GM23248 (cell line): ENCODE results near the gene CDC42EP3. TPM values are rescaled to one million over a fixed set of nuclear protein-coding genes. Genes with fewer than 3 reads are reported as not detected.

Experiments used
- DNase-seq: peaks from one replicate; pipeline ENCODE4 v3.0.0-alpha.2; 2015
- H2AFZ ChIP-seq: fragments of 200-600 bp; sonication (generic); 2 replicates; pipeline ENCODE4 v1.6.1; 2016; ENCODE audit warnings: antibody characterized with exemption
- H3F3A ChIP-seq: fragments of 200-600 bp; sonication (generic); 2 replicates; pipeline ENCODE4 v1.6.1; 2016; ENCODE audit warnings: mild to moderate bottlenecking, antibody characterized with exemption, mixed run types; ENCODE audit not compliant: insufficient read depth
- H3K27ac ChIP-seq: fragments of 200-600 bp; sonication (generic); 2 replicates; pipeline ENCODE4 v1.5.1; 2016; ENCODE audit warnings: mild to moderate bottlenecking
- H3K27me3 ChIP-seq: fragments of 200-600 bp; sonication (generic); replicated peaks from 2 replicates; pipeline ENCODE4 v1.6.1; 2016; ENCODE audit warnings: mild to moderate bottlenecking; ENCODE audit not compliant: insufficient read depth
- H3K36me3 ChIP-seq: fragments of 200-600 bp; sonication (generic); 2 replicates; pipeline ENCODE4 v1.6.1; 2016; ENCODE audit warnings: low read depth, mild to moderate bottlenecking
- H3K4me1 ChIP-seq: fragments of 200-600 bp; sonication (generic); 2 replicates; pipeline ENCODE4 v1.6.1; 2016; ENCODE audit warnings: mild to moderate bottlenecking; ENCODE audit not compliant: insufficient read depth
- H3K4me2 ChIP-seq: fragments of 200-600 bp; sonication (generic); one replicate; pipeline ENCODE4 v1.6.1; 2016; ENCODE audit warnings: mild to moderate bottlenecking; ENCODE audit not compliant: unreplicated experiment
- H3K4me3 ChIP-seq: fragments of 200-600 bp; sonication (generic); 2 replicates; pipeline ENCODE4 v1.5.1; 2016; ENCODE audit warnings: mild to moderate bottlenecking
- H3K79me2 ChIP-seq: fragments of 200-600 bp; sonication (generic); 2 replicates; pipeline ENCODE4 v1.6.1; 2016; ENCODE audit warnings: mild to moderate bottlenecking; ENCODE audit not compliant: insufficient read depth
- H3K9ac ChIP-seq: fragments of 200-600 bp; sonication (generic); 2 replicates; pipeline ENCODE4 v1.6.1; 2016; ENCODE audit warnings: mild to moderate bottlenecking
- H3K9me2 ChIP-seq: fragments of 200-600 bp; sonication (generic); 2 replicates; pipeline ENCODE4 v1.6.1; 2016; ENCODE audit warnings: mixed run types, mild to moderate bottlenecking, moderate library complexity; ENCODE audit not compliant: insufficient read depth
- H3K9me3 ChIP-seq: fragments of 200-600 bp; sonication (generic); one replicate; pipeline ENCODE4 v1.6.1; 2017; ENCODE audit warnings: low read depth
- H4K20me1 ChIP-seq: fragments of 200-600 bp; sonication (generic); 2 replicates; pipeline ENCODE4 v1.6.0; 2016; ENCODE audit not compliant: insufficient read depth
- EZH2 ChIP-seq: fragments of 200-600 bp; sonication (generic); IDR thresholded peaks from 2 replicates; pipeline ENCODE4 v1.6.1; 2018; ENCODE audit warnings: antibody characterized with exemption, mild to moderate bottlenecking; ENCODE audit not compliant: insufficient read depth, poor library complexity, severe bottlenecking
- EZH2phosphoT487 ChIP-seq: fragments of 200-600 bp; sonication (generic); IDR thresholded peaks from 2 replicates; pipeline ENCODE4 v1.6.1; 2018; ENCODE audit warnings: antibody characterized with exemption, moderate library complexity, mild to moderate bottlenecking, low read depth; ENCODE audit not compliant: insufficient read depth
- WGBS, 2 experiments: methylation state at CpG; one replicate each; pipeline ENCODE4 v1.1.6; 2015 to 2017; ENCODE audit warnings: low lambda C conversion rate in 2 of 2, low coverage in 1 of 2; ENCODE audit errors: missing lambda C conversion rate in 2 of 2; 5-methylcytosine and 5-hydroxymethylcytosine counted together
- in situ Hi-C: fragments of 300-500 bp; cut with MboI; formaldehyde crosslinking; loops from 2 replicates; pipeline ENCODE4 v1.15.0; 2020
- polyA plus RNA-seq: library from polyadenylated mRNA; unstranded; fragments of >200 nt; fragmentation: Nextera tagmentation; extraction: Ambion mirVana; gene quantifications from 2 replicates; pipeline ENCODE4 v1.2.1, GENCODE V29; 2016
- total RNA-seq: library from RNA; depleted of rRNA; stranded (reverse); fragments of >200 nt; shearing (Covaris generic); gene quantifications from 2 replicates; pipeline ENCODE4 v1.2.3, GENCODE V29; 2014

The CDC42EP3 gene
- total and polyA plus RNA-seq, 2 experiments from 2014 or later: 166 to 295 TPM

DNA sequence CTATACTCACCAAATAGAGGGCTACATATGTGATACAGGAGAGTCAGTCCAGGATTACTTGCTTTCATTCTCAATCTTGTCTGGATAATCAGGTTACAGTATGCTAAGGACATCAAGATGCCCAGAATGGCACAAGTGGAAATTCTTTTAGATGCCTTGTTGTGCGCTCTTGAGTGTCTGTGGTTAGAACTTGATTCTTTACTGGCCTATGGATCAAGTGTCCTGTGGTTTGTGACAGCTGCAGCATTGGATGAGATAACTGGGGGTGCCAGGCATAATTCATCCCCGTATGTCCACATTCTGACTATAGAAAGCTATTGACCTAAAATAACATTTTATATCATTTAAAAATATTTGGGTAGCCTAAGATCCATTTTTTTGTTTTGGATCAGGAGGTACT, 40.1 kb downstream of the CDC42EP3 start:
- no peak overlapping the region for H3K4me3 ChIP-seq
- WGBS, 2 experiments: 100% methylated on average over 2 of the region's 2 CpGs

DNA sequence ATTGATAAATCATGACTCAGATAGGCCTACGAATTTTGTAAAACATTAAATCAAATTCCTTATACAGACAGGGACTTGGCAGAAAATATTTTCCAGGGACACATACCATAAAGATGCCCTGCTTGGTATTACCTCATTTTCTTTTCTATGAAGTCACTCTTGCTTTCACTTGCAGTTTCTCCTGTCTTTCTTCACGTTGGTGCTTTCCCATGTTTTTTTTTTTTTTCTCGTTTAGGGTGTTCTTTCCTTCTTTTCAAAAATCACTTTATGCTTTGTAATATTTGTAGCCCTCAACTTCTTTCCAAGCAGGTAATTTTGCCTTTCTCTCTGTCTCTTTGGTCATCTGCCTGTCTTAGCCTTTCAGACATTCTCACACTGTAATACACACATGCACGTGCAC, 40.7 kb downstream of the CDC42EP3 start:
- Histone ChIP-seq H3K9ac (no peak overlapping the region), H3F3A (peaks cover 45% of the 10 kb centered on the region), H3K79me2 (no peaks in the 10 kb centered on the region), H3K9me2 (no peaks in the 10 kb centered on the region), H2AFZ (no peak overlapping the region), H3K4me2 (no peak overlapping the region), H3K4me1 (peaks cover 67% of the 10 kb centered on the region), H3K27me3 (no peaks in the 10 kb centered on the region), H3K4me3 (no peak overlapping the region), H3K9me3 (no peaks in the 10 kb centered on the region), H3K36me3 (no peaks in the 10 kb centered on the region), H3K27ac (peak overlapping the region; percentile 56), H4K20me1 (no peaks in the 10 kb centered on the region)
- no peak for DNase-seq
- WGBS, 2 experiments: 59 to 64% methylated on average over 4 of the region's 4 CpGs
- TF ChIP-seq EZH2phosphoT487: no peak
- no peak for TF ChIP-seq EZH2
- in situ Hi-C loops: no loop called here

More for the DNA sequence above, 40.1 kb downstream of the CDC42EP3 start:
- H2AFZ ChIP-seq: no peak overlapping the region
- no peaks in the 10 kb centered on the region for H4K20me1 ChIP-seq
- no peak overlapping the region for H3K27ac ChIP-seq
- H3K9ac ChIP-seq: no peak overlapping the region
- H3K79me2 ChIP-seq: no peaks in the 10 kb centered on the region
- H3K9me2 ChIP-seq: no peaks in the 10 kb centered on the region
- no peaks in the 10 kb centered on the region for H3K36me3 ChIP-seq
- peaks cover 45% of the 10 kb centered on the region for H3F3A ChIP-seq
- H3K4me1 ChIP-seq: peaks cover 67% of the 10 kb centered on the region
- H3K9me3 ChIP-seq: no peaks in the 10 kb centered on the region
- H3K4me2 ChIP-seq: no peak overlapping the region
- no peaks in the 10 kb centered on the region for H3K27me3 ChIP-seq
- no peak for DNase-seq
- TF ChIP-seq EZH2phosphoT487 (no peak), EZH2 (no peak)
- in situ Hi-C loops: no loop called here

DNA sequence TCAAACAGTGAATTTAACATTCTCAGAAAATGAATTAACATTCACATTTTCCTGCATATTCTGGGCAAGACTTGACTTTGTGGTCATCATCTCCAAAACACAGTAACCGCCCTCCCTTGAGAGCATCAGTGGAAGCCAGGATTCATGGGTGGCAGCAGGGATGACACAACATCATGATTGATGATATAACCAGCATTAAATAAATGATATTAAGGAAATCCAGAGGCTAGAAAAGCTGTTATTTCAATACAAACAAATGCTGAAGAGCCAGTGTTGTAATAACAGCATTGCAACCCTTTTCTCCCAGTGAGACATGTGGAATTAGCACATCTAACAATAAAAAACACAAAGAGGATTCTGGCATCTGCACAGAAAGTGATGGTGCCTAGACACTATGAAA, 41.1 kb downstream of the CDC42EP3 start:
- DNase-seq: peak; percentile 64
- Histone ChIP-seq H2AFZ (no peak overlapping the region), H3F3A (peaks cover 48% of the 10 kb centered on the region), H3K27ac (peak overlapping the region; percentile 56), H3K79me2 (no peaks in the 10 kb centered on the region), H3K36me3 (no peaks in the 10 kb centered on the region), H3K27me3 (no peaks in the 10 kb centered on the region), H3K4me3 (no peak overlapping the region), H3K4me2 (no peak overlapping the region), H3K9me3 (no peaks in the 10 kb centered on the region), H3K9me2 (no peaks in the 10 kb centered on the region), H3K9ac (no peak overlapping the region), H4K20me1 (no peaks in the 10 kb centered on the region), H3K4me1 (peaks cover 69% of the 10 kb centered on the region)
- no peak for TF ChIP-seq EZH2phosphoT487
- TF ChIP-seq EZH2: no peak
- in situ Hi-C loops: no loop called here
- WGBS, 2 experiments: 72 to 90% methylated on average over 1 of the region's 1 CpG

DNA sequence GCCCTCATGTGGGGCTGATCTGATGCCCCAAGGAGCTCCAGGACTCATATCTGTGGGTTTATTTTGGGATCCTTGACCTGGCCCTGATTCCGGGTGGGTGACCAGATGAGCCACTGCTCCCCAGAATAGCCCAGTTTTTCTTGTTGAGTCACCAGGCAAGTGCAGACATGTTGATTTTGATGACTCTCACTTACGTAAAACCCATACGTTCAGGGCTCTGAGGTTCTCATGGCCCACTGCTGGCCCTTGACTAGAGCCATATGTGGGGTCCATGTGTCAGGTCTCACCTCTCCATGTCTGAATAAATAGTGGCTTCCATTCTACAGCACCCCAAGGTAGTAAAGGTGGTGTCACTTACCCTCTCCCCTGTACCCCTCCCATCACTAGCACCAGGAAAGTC, 41.9 kb downstream of the CDC42EP3 start:
- H3K9me3 ChIP-seq: no peaks in the 10 kb centered on the region
- peaks cover 48% of the 10 kb centered on the region for H3F3A ChIP-seq
- no peaks in the 10 kb centered on the region for H3K9me2 ChIP-seq
- DNase-seq: peak; percentile 74
- no peak overlapping the region for H2AFZ ChIP-seq
- peak overlapping the region; percentile 25; the same call in 1 of the 2 replicates for H3K9ac ChIP-seq
- in situ Hi-C loops: no loop called here
- H3K36me3 ChIP-seq: no peaks in the 10 kb centered on the region
- H3K79me2 ChIP-seq: no peaks in the 10 kb centered on the region
- no peak overlapping the region for H3K4me3 ChIP-seq
- H3K4me1 ChIP-seq: peaks cover 70% of the 10 kb centered on the region
- H3K27me3 ChIP-seq: no peaks in the 10 kb centered on the region
- no peak overlapping the region for H3K4me2 ChIP-seq
- peak overlapping the region; percentile 56 for H3K27ac ChIP-seq
- 21 to 24% methylated on average over 3 of the region's 3 CpGs for WGBS, 2 experiments
- no peaks in the 10 kb centered on the region for H4K20me1 ChIP-seq
- no peak for TF ChIP-seq EZH2phosphoT487
- no peak for TF ChIP-seq EZH2

DNA sequence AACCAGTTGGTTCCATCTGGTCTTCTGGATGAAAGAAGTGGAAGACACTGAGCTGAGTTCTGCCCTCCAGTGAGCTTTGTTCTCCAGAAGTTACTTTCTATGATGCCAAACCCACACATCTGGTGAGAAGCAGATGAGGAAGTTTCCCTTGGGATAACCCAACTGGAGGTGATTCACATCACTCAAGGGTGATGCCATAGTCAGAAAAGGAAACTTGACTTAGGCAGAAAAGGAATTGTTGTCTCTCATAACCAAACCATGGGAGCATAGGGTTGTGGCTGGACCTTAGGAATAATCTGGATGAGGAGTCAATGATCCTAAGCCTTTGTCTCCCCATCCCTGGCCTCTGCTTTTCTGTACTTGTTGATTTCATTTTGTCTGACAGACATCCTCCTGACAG, 43.7 kb downstream of the CDC42EP3 start:
- peak overlapping the region; percentile 13 for H3K4me2 ChIP-seq
- H3K9me2 ChIP-seq: no peaks in the 10 kb centered on the region
- H3K27me3 ChIP-seq: no peaks in the 10 kb centered on the region
- TF ChIP-seq EZH2phosphoT487 (no peak), EZH2 (no peak)
- H3K4me1 ChIP-seq: peaks cover 78% of the 10 kb centered on the region
- in situ Hi-C loops: no loop called here
- no peak overlapping the region for H3K4me3 ChIP-seq
- no peak overlapping the region for H2AFZ ChIP-seq
- no peaks in the 10 kb centered on the region for H3K79me2 ChIP-seq
- DNase-seq: peak; percentile 93
- no peaks in the 10 kb centered on the region for H4K20me1 ChIP-seq
- no peaks in the 10 kb centered on the region for H3K9me3 ChIP-seq
- no peaks in the 10 kb centered on the region for H3K36me3 ChIP-seq
- H3K27ac ChIP-seq: peak overlapping the region; percentile 89
- H3K9ac ChIP-seq: peak overlapping the region; percentile 17; the same call in 1 of the 2 replicates
- peaks cover 59% of the 10 kb centered on the region for H3F3A ChIP-seq
